Neural progenitor cell (in vitro differentiated cells): ENCODE measurements around the gene RHCG. TPM values are rescaled to one million over a fixed set of nuclear protein-coding genes. Genes with fewer than 3 reads are reported as not detected.
A peak's percentile ranks its signal among the peaks of the same experiment; 100 is the strongest.

ENCODE experiments used
- DNase-seq: peaks from one replicate; pipeline ENCODE4 v3.0.0-alpha.2; 2016; ENCODE audit warnings: low spot score
- H2AFZ ChIP-seq: fragments of 200-600 bp; sonication (generic); replicated peaks from 2 replicates; pipeline ENCODE4 v1.6.1; 2016; ENCODE audit warnings: antibody characterized with exemption
- H3F3A ChIP-seq: fragments of 200-600 bp; sonication (generic); 2 replicates; pipeline ENCODE4 v1.6.1; 2016; ENCODE audit warnings: antibody characterized with exemption, low read depth
- H3K27ac ChIP-seq: fragments of 200-600 bp; sonication (generic); 2 replicates; pipeline ENCODE4 v1.5.1; 2016; ENCODE audit warnings: mild to moderate bottlenecking
- H3K27me3 ChIP-seq: fragments of 200-600 bp; sonication (generic); 2 replicates; pipeline ENCODE4 v1.6.1; 2016; ENCODE audit warnings: mild to moderate bottlenecking, moderate library complexity
- H3K36me3 ChIP-seq: fragments of 200-600 bp; sonication (generic); 2 replicates; pipeline ENCODE4 v1.5.1; 2016
- H3K4me1 ChIP-seq: fragments of 200-600 bp; sonication (generic); 2 replicates; pipeline ENCODE4 v1.6.1; 2016; ENCODE audit warnings: mixed run types
- H3K4me2 ChIP-seq: fragments of 200-600 bp; sonication (generic); 2 replicates; pipeline ENCODE4 v1.6.1; 2016
- H3K4me3 ChIP-seq: fragments of 200-600 bp; sonication (generic); 2 replicates; pipeline ENCODE4 v1.5.1; 2016
- H3K79me2 ChIP-seq: fragments of 200-600 bp; sonication (generic); 2 replicates; pipeline ENCODE4 v1.6.1; 2016; ENCODE audit warnings: low read depth
- H3K9ac ChIP-seq: fragments of 200-600 bp; sonication (generic); 2 replicates; pipeline ENCODE4 v1.6.1; 2016
- H3K9me3 ChIP-seq: fragments of 200-600 bp; sonication (generic); 2 replicates; pipeline ENCODE4 v1.5.1; 2016; ENCODE audit warnings: low read depth
- H4K20me1 ChIP-seq: fragments of 200-600 bp; sonication (generic); 2 replicates; pipeline ENCODE4 v1.6.1; 2016; ENCODE audit warnings: low read depth
- H3K27ac Mint-ChIP-seq: 3 replicates; pipeline ENCODE4 v1.8.0; 2021; ENCODE audit warnings: mixed read lengths
- H3K27me3 Mint-ChIP-seq: 2 replicates; pipeline ENCODE4 v1.8.0; 2022; ENCODE audit warnings: low read depth, mild to moderate bottlenecking, inconsistent platforms, moderate library complexity, mixed read lengths; ENCODE audit not compliant: insufficient read depth
- H3K36me3 Mint-ChIP-seq: 3 replicates; pipeline ENCODE4 v1.8.0; 2021; ENCODE audit warnings: mixed read lengths
- H3K4me1 Mint-ChIP-seq: 3 replicates; pipeline ENCODE4 v1.8.0; 2021; ENCODE audit warnings: mixed read lengths
- H3K4me3 Mint-ChIP-seq: 3 replicates; pipeline ENCODE4 v1.8.0; 2021; ENCODE audit warnings: mild to moderate bottlenecking, moderate library complexity, mixed read lengths
- H3K9me3 Mint-ChIP-seq: 3 replicates; pipeline ENCODE4 v1.8.0; 2020; ENCODE audit warnings: mixed read lengths
- CTCF ChIP-seq: fragments of 200-600 bp; sonication (generic); IDR thresholded peaks from 2 replicates; pipeline ENCODE4 v1.5.1; 2017; ENCODE audit warnings: antibody characterized with exemption, mild to moderate bottlenecking
- EZH2 ChIP-seq: fragments of 200-600 bp; sonication (generic); IDR thresholded peaks from 2 replicates; pipeline ENCODE4 v1.6.1; 2017; ENCODE audit warnings: antibody characterized with exemption, mild to moderate bottlenecking, moderate library complexity
- EZH2phosphoT487 ChIP-seq: fragments of 200-600 bp; sonication (generic); IDR thresholded peaks from 2 replicates; pipeline ENCODE4 v1.6.1; 2017; ENCODE audit warnings: antibody characterized with exemption
- total RNA-seq: library from RNA; depleted of rRNA; stranded (reverse); fragments of >200 nt; gene quantifications from 2 replicates; pipeline ENCODE4 v1.2.3, GENCODE V29; 2015; ENCODE audit warnings: low replicate concordance

RHCG gene
- total RNA-seq, 1 donor from 2014 or later, result not detected

GRCh38 chr15:89492934-89493631 lies 3.3 kb downstream of the RHCG start:
- Mint-ChIP-seq H3K4me3 (no peak overlapping the region), H3K36me3 (no peaks in the 10 kb centered on the region), H3K27ac (no peak overlapping the region), H3K9me3 (no peaks in the 10 kb centered on the region), H3K4me1 (peaks cover 3% of the 10 kb centered on the region), H3K27me3 (peaks cover 27% of the 10 kb centered on the region)
- Histone ChIP-seq H3K79me2 (no peaks in the 10 kb centered on the region), H4K20me1 (no peaks in the 10 kb centered on the region), H3F3A (no peaks in the 10 kb centered on the region), H3K4me3 (no peak overlapping the region), H3K4me1 (no peaks in the 10 kb centered on the region), H3K9ac (no peak overlapping the region), H3K36me3 (no peaks in the 10 kb centered on the region), H3K9me3 (no peaks in the 10 kb centered on the region), H3K27me3 (peaks cover 83% of the 10 kb centered on the region), H3K4me2 (no peak overlapping the region), H3K27ac (no peak overlapping the region), H2AFZ (no peak overlapping the region)
- no peak for TF ChIP-seq CTCF
- no peak for TF ChIP-seq EZH2
- no peak for TF ChIP-seq EZH2phosphoT487
- no peak for DNase-seq

GRCh38 chr15:89492111-89492641 lies 4.2 kb downstream of the RHCG start:
- H3K36me3 ChIP-seq, result no peaks in the 10 kb centered on the region
- TF ChIP-seq EZH2phosphoT487, result no peak
- TF ChIP-seq EZH2, result no peak
- TF ChIP-seq CTCF, result peak; percentile 69
- peak; percentile 73 for DNase-seq
- Mint-ChIP-seq H3K9me3 (no peaks in the 10 kb centered on the region), H3K27me3 (peaks cover 31% of the 10 kb centered on the region), H3K4me3 (no peak overlapping the region), H3K36me3 (no peaks in the 10 kb centered on the region), H3K27ac (no peak overlapping the region), H3K4me1 (peaks cover 3% of the 10 kb centered on the region)
- no peaks in the 10 kb centered on the region for H3K9me3 ChIP-seq
- no peaks in the 10 kb centered on the region for H3K79me2 ChIP-seq
- H3K4me1 ChIP-seq, result no peaks in the 10 kb centered on the region
- H3K27me3 ChIP-seq, result peaks cover 83% of the 10 kb centered on the region
- no peak overlapping the region for H3K27ac ChIP-seq
- peak overlapping the region; percentile 47 for H2AFZ ChIP-seq
- H3K9ac ChIP-seq, result no peak overlapping the region
- H4K20me1 ChIP-seq, result no peaks in the 10 kb centered on the region
- no peak overlapping the region for H3K4me2 ChIP-seq
- no peak overlapping the region for H3K4me3 ChIP-seq
- H3F3A ChIP-seq, result no peaks in the 10 kb centered on the region

GRCh38 chr15:89490814-89491315 lies 5.5 kb downstream of the RHCG start:
- no peaks in the 10 kb centered on the region for H3K9me3 Mint-ChIP-seq
- no peaks in the 10 kb centered on the region for H3K36me3 Mint-ChIP-seq
- TF ChIP-seq EZH2 (no peak), CTCF (no peak), EZH2phosphoT487 (no peak)
- peak overlapping the region; percentile 18 for H3K27ac Mint-ChIP-seq
- no peak overlapping the region for H3K4me3 Mint-ChIP-seq
- Histone ChIP-seq H3K36me3 (no peaks in the 10 kb centered on the region), H3F3A (no peaks in the 10 kb centered on the region), H3K4me3 (no peak overlapping the region), H3K9ac (no peak overlapping the region), H3K27ac (no peak overlapping the region), H3K4me2 (no peak overlapping the region), H3K27me3 (peaks cover 83% of the 10 kb centered on the region), H4K20me1 (no peaks in the 10 kb centered on the region), H3K79me2 (no peaks in the 10 kb centered on the region), H3K4me1 (no peaks in the 10 kb centered on the region), H2AFZ (no peak overlapping the region), H3K9me3 (no peaks in the 10 kb centered on the region)
- no peak for DNase-seq
- H3K27me3 Mint-ChIP-seq, result peaks cover 25% of the 10 kb centered on the region
- H3K4me1 Mint-ChIP-seq, result no peaks in the 10 kb centered on the region
